ENCODE results near the gene RALGPS2. TPM values are rescaled to one million over a fixed set of nuclear protein-coding genes. Genes with fewer than 3 reads are reported as not detected.

Gene RALGPS2
- total and polyA plus RNA-seq, 2 donors (not counting 1 experiment from before 2014, with no cell fraction given) = 59.6 to 251 TPM

DNA sequence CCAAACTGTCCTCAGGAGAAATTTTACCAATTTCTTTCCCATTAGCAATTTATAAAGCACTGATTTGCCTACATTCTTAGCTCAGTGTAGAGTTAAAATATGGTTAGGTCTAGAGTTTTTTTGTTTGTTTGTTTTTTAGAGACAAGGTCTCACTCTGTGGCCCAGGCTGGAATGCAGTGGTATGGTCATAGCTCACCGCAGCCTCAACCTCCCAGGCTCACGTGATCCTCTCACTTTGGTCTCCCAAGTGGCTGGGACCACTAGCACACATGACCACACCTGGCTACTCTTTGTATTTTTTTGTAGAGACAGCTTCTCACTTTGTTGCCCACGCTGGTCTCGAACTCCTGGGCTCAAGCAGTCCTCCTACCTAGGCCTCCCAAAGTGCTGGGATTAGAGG is 10.6 kb upstream of the RALGPS2 start:
- no peak overlapping the region for H3K4me3 ChIP-seq (ENCODE audit: control extremely low read depth in 1 of 5, extremely low read depth in 1 of 5, insufficient read depth in 1 of 5, low read depth in 2 of 5, low read length in 4 of 5)
- Mint-ChIP-seq H3K27ac (no peak overlapping the region), H3K27me3 (no peaks in the 10 kb centered on the region), H3K9me3 (ENCODE audit: insufficient read depth) (no peaks in the 10 kb centered on the region), H3K4me1 (peaks cover 43% of the 10 kb centered on the region), H3K4me3 (no peak overlapping the region)
- H3K27me3 ChIP-seq (replicated peaks in 1 of 4; ENCODE audit: control extremely low read depth in 1 of 4, control insufficient read depth in 3 of 4, insufficient read depth in 4 of 4, low read length in 3 of 4) = no peaks in the 10 kb centered on the region
- TF ChIP-seq, protein P1, sequence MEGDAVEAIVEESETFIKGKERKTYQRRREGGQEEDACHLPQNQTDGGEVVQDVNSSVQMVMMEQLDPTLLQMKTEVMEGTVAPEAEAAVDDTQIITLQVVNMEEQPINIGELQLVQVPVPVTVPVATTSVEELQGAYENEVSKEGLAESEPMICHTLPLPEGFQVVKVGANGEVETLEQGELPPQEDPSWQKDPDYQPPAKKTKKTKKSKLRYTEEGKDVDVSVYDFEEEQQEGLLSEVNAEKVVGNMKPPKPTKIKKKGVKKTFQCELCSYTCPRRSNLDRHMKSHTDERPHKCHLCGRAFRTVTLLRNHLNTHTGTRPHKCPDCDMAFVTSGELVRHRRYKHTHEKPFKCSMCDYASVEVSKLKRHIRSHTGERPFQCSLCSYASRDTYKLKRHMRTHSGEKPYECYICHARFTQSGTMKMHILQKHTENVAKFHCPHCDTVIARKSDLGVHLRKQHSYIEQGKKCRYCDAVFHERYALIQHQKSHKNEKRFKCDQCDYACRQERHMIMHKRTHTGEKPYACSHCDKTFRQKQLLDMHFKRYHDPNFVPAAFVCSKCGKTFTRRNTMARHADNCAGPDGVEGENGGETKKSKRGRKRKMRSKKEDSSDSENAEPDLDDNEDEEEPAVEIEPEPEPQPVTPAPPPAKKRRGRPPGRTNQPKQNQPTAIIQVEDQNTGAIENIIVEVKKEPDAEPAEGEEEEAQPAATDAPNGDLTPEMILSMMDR (IDR thresholded peaks at IDR 0.05) = no peak
- no peak for TF ChIP-seq EZH2 (IDR thresholded peaks at IDR 0.05; ENCODE audit: borderline replicate concordance, insufficient read depth, low read depth, low read length, poor library complexity, severe bottlenecking)
- no peak overlapping the region for H2AFZ ChIP-seq (ENCODE audit: insufficient read depth, low read depth, low read length, poor library complexity, severe bottlenecking)
- DNase-seq (no peak), ATAC-seq (ENCODE audit: low read depth) (no peak)
- no peak overlapping the region for H3K9ac ChIP-seq (ENCODE audit: low read length)
- peaks cover 0 to 3% (median 0%) of the 10 kb centered on the region in 3 donors for H3K9me3 ChIP-seq (ENCODE audit: control extremely low read depth in 1 of 3, control insufficient read depth in 2 of 3, insufficient read depth in 1 of 3, low read length in 2 of 3)
- no peaks in the 10 kb centered on the region for H4K20me1 ChIP-seq (ENCODE audit: control insufficient read depth, insufficient read depth, low read length, poor library complexity, severe bottlenecking)
- no peak overlapping the region for H3K27ac ChIP-seq (ENCODE audit: low read length in 2 of 2)
- POLR2A ChIA-PET = no interaction called here
- H3K4me2 ChIP-seq (replicated peaks; ENCODE audit: low read depth, low read length, poor library complexity, severe bottlenecking) = no peak overlapping the region
- intact Hi-C loops (cut with micrococcal nuclease) = no loop called here
- no peaks in the 10 kb centered on the region for H3K36me3 ChIP-seq (replicated peaks in 1 of 2; ENCODE audit: control extremely low read depth in 1 of 2, control insufficient read depth in 1 of 2, extremely low read depth in 1 of 2, insufficient read depth in 2 of 2, low read length in 1 of 2)
- H3K79me2 ChIP-seq (ENCODE audit: control insufficient read depth, insufficient read depth, low read length) = peaks cover 6% of the 10 kb centered on the region
- CTCF ChIA-PET = interaction anchor here (0.6 to 1.2 kb wide), 2 partner anchors 12 to 231 kb away, joined by 3 to 4 read pairs; no protein-coding TSS in a partner anchor
- WGBS (ENCODE audit: insufficient coverage) = 92% methylated on average over 2 of the region's 4 CpGs
- H3K4me1 ChIP-seq (ENCODE audit: control insufficient read depth in 2 of 2, insufficient read depth in 2 of 2, low read length in 2 of 2) = peaks cover 8 to 18% of the 10 kb centered on the region in 2 donors

DNA sequence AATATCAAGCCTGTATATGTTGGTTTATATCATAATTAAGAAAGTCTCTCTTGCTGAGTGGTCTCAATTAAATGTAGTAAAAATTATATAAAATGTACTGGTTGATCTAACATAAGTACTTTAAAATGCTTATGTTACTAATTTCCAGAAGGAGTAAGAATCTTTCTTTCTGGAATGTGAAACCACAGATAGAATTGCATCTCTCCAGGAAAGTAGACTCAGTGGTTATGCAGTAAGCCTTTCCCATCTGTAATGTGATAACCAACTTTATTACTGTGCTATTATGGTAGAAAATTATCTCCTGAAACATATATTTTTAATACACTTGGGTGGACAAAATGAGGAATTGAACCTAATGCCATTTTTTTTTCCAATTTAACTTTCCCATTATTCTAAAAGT is 8.9 kb upstream of the RALGPS2 start:
- Mint-ChIP-seq H3K27me3 (no peaks in the 10 kb centered on the region), H3K4me3 (no peak overlapping the region), H3K4me1 (peaks cover 46% of the 10 kb centered on the region), H3K27ac (no peak overlapping the region), H3K9me3 (ENCODE audit: insufficient read depth) (no peaks in the 10 kb centered on the region)
- POLR2A ChIA-PET = interaction anchor here (0.6 kb wide), 1 partner anchor 9 kb away, joined by 5 read pairs; the partner anchor contains the start of gene RALGPS2
- H3K36me3 ChIP-seq (replicated peaks in 1 of 2; ENCODE audit: control extremely low read depth in 1 of 2, control insufficient read depth in 1 of 2, extremely low read depth in 1 of 2, insufficient read depth in 2 of 2, low read length in 1 of 2) = no peaks in the 10 kb centered on the region
- CTCF ChIA-PET = no interaction called here
- H3K27me3 ChIP-seq (replicated peaks in 1 of 4; ENCODE audit: control extremely low read depth in 1 of 4, control insufficient read depth in 3 of 4, insufficient read depth in 4 of 4, low read length in 3 of 4) = no peaks in the 10 kb centered on the region
- no peak overlapping the region for H3K4me3 ChIP-seq (ENCODE audit: control extremely low read depth in 1 of 5, extremely low read depth in 1 of 5, insufficient read depth in 1 of 5, low read depth in 2 of 5, low read length in 4 of 5)
- H3K27ac ChIP-seq (ENCODE audit: low read length in 2 of 2) = no peak overlapping the region
- H3K4me2 ChIP-seq (replicated peaks; ENCODE audit: low read depth, low read length, poor library complexity, severe bottlenecking) = no peak overlapping the region
- H4K20me1 ChIP-seq (ENCODE audit: control insufficient read depth, insufficient read depth, low read length, poor library complexity, severe bottlenecking) = no peaks in the 10 kb centered on the region
- no peak overlapping the region for H3K9ac ChIP-seq (ENCODE audit: low read length)
- intact Hi-C loops (cut with micrococcal nuclease) = loop anchor here (5.0 kb wide), 1 partner anchor 34 kb away; no protein-coding TSS in a partner anchor
- peaks cover 2% of the 10 kb centered on the region for H3K79me2 ChIP-seq (ENCODE audit: control insufficient read depth, insufficient read depth, low read length)
- H3K9me3 ChIP-seq (ENCODE audit: control extremely low read depth in 1 of 3, control insufficient read depth in 2 of 3, insufficient read depth in 1 of 3, low read length in 2 of 3) = peaks cover 0 to 3% (median 0%) of the 10 kb centered on the region in 3 donors
- DNase-seq (no peak), ATAC-seq (ENCODE audit: low read depth) (no peak)
- no peak overlapping the region for H2AFZ ChIP-seq (ENCODE audit: insufficient read depth, low read depth, low read length, poor library complexity, severe bottlenecking)
- peaks cover 8 to 20% of the 10 kb centered on the region in 2 donors for H3K4me1 ChIP-seq (ENCODE audit: control insufficient read depth in 2 of 2, insufficient read depth in 2 of 2, low read length in 2 of 2)
- TF ChIP-seq, protein P1 (IDR thresholded peaks at IDR 0.05) = no peak
- no peak for TF ChIP-seq EZH2 (IDR thresholded peaks at IDR 0.05; ENCODE audit: borderline replicate concordance, insufficient read depth, low read depth, low read length, poor library complexity, severe bottlenecking)

Measured in B cell (primary cell).